H9 (cell line): ENCODE measurements around the gene DUT. TPM values are rescaled to one million over a fixed set of nuclear protein-coding genes. Genes with fewer than 3 reads are reported as not detected.

Experiments
- DNase-seq: peaks from one replicate; pipeline ENCODE4 v3.0.0-alpha.2; 2017
- H2AFZ ChIP-seq: one replicate; pipeline ENCODE4 v1.6.1; 2013; ENCODE audit warnings: mild to moderate bottlenecking, low read length, control low read depth, moderate library complexity
- H2AK5ac ChIP-seq: 2 replicates; pipeline ENCODE4 v1.6.1; 2013; ENCODE audit warnings: low read length, control low read depth, mixed read lengths; ENCODE audit not compliant: insufficient read length
- H2BK120ac ChIP-seq: one replicate; pipeline ENCODE4 v1.6.1; 2013; ENCODE audit warnings: low read depth, mild to moderate bottlenecking, low read length, control low read depth, inconsistent platforms; ENCODE audit not compliant: poor library complexity, severe bottlenecking
- H2BK12ac ChIP-seq: 2 replicates; pipeline ENCODE4 v1.6.1; 2013; ENCODE audit warnings: low read length, control low read depth, mixed read lengths, low read depth; ENCODE audit not compliant: insufficient read length
- H2BK15ac ChIP-seq: 2 replicates; pipeline ENCODE4 v1.6.1; 2013; ENCODE audit warnings: low read depth, low read length, control low read depth
- H2BK20ac ChIP-seq: one replicate; pipeline ENCODE4 v1.6.1; 2013; ENCODE audit warnings: low read depth, mild to moderate bottlenecking, low read length, control low read depth, inconsistent platforms; ENCODE audit not compliant: poor library complexity, severe bottlenecking
- H2BK5ac ChIP-seq: 2 replicates; pipeline ENCODE4 v1.6.1; 2013; ENCODE audit warnings: low read length, control low read depth, mixed read lengths; ENCODE audit not compliant: insufficient read length
- H3K14ac ChIP-seq: 2 replicates; pipeline ENCODE4 v1.6.1; 2013; ENCODE audit warnings: low read length, control low read depth; ENCODE audit not compliant: insufficient read depth
- H3K18ac ChIP-seq: 2 replicates; pipeline ENCODE4 v1.6.1; 2013; ENCODE audit warnings: low read depth, mild to moderate bottlenecking, mixed read lengths, low read length, control low read depth; ENCODE audit not compliant: insufficient read length
- H3K23ac ChIP-seq: 2 replicates; pipeline ENCODE4 v1.6.1; 2013; ENCODE audit warnings: low read length, control low read depth, mixed read lengths, low read depth; ENCODE audit not compliant: insufficient read length
- H3K23me2 ChIP-seq: 2 replicates; pipeline ENCODE4 v1.6.1; 2013; ENCODE audit warnings: low read depth, mild to moderate bottlenecking, mixed read lengths, low read length, control low read depth; ENCODE audit not compliant: insufficient read length, poor library complexity, severe bottlenecking
- H3K27ac ChIP-seq: 2 replicates; pipeline ENCODE4 v1.5.1; 2013; ENCODE audit warnings: low read length, control low read depth, mixed read lengths, low read depth; ENCODE audit not compliant: insufficient read length
- H3K27me3 ChIP-seq: 2 replicates; pipeline ENCODE4 v1.6.1; 2013; ENCODE audit warnings: low read length, control low read depth, inconsistent platforms; ENCODE audit not compliant: insufficient read depth
- H3K4ac ChIP-seq: 2 replicates; pipeline ENCODE4 v1.6.1; 2013; ENCODE audit warnings: low read depth, mild to moderate bottlenecking, control low read depth, inconsistent platforms, low read length, moderate library complexity
- H3K4me1 ChIP-seq: 2 replicates; pipeline ENCODE4 v1.6.1; 2013; ENCODE audit warnings: low read length, control low read depth, inconsistent platforms; ENCODE audit not compliant: insufficient read depth
- H3K4me2 ChIP-seq: 2 replicates; pipeline ENCODE4 v1.6.1; 2013; ENCODE audit warnings: low read length, control low read depth, mixed read lengths; ENCODE audit not compliant: insufficient read length, insufficient read depth
- H3K56ac ChIP-seq: 2 replicates; pipeline ENCODE4 v1.6.1; 2013; ENCODE audit warnings: low read depth, mild to moderate bottlenecking, mixed read lengths, low read length, control low read depth; ENCODE audit not compliant: insufficient read length
- H3K79me1 ChIP-seq: 2 replicates; pipeline ENCODE4 v1.6.1; 2013; ENCODE audit warnings: low read depth, mild to moderate bottlenecking, moderate library complexity, low read length, control low read depth, inconsistent platforms; ENCODE audit not compliant: insufficient read depth, poor library complexity, severe bottlenecking
- H3K79me2 ChIP-seq: 2 replicates; pipeline ENCODE4 v1.6.1; 2013; ENCODE audit warnings: low read length, control low read depth, inconsistent platforms; ENCODE audit not compliant: insufficient read depth
- H3K9ac ChIP-seq: 2 replicates; pipeline ENCODE4 v1.6.1; 2013; ENCODE audit warnings: low read length, control low read depth, mixed read lengths; ENCODE audit not compliant: insufficient read length; ENCODE audit errors: extremely low read depth
- H3K9me3 ChIP-seq: one replicate; pipeline ENCODE4 v1.6.1; 2013; ENCODE audit warnings: low read depth, low read length, inconsistent platforms; ENCODE audit not compliant: control insufficient read depth
- H3T11ph ChIP-seq: one replicate; pipeline ENCODE4 v1.6.1; 2013; ENCODE audit warnings: mild to moderate bottlenecking, low read length, control low read depth, inconsistent platforms
- H4K20me1 ChIP-seq: one replicate; pipeline ENCODE4 v1.6.1; 2013; ENCODE audit not compliant: control insufficient read depth, insufficient read length, insufficient read depth
- H4K5ac ChIP-seq: 2 replicates; pipeline ENCODE4 v1.6.1; 2013; ENCODE audit warnings: low read depth, mild to moderate bottlenecking, mixed read lengths, low read length, control low read depth; ENCODE audit not compliant: insufficient read length
- H4K8ac ChIP-seq: replicated peaks from 2 replicates; pipeline ENCODE4 v1.6.1; 2013; ENCODE audit warnings: low read length, control low read depth, mixed read lengths, low read depth; ENCODE audit not compliant: insufficient read length
- H4K91ac ChIP-seq: 2 replicates; pipeline ENCODE4 v1.6.1; 2013; ENCODE audit warnings: low read depth, mild to moderate bottlenecking, moderate library complexity, mixed read lengths, low read length, control low read depth; ENCODE audit not compliant: insufficient read length
- H3K27ac Mint-ChIP-seq, 3 experiments: 2 replicates in 2 of 3; 3 replicates in 1 of 3; pipeline ENCODE4 v1.8.0; 2020 to 2021; ENCODE audit warnings: mixed read lengths in 3 of 3, mild to moderate bottlenecking in 1 of 3, moderate library complexity in 1 of 3
- H3K27me3 Mint-ChIP-seq: 2 replicates; pipeline ENCODE4 v1.8.0; 2021; ENCODE audit warnings: low read depth, mild to moderate bottlenecking, moderate library complexity, mixed read lengths
- H3K36me3 Mint-ChIP-seq, 3 experiments: 2 replicates in 2 of 3; 3 replicates in 1 of 3; pipeline ENCODE4 v1.8.0; 2020 to 2021; ENCODE audit warnings: low read depth in 3 of 3, mixed read lengths in 3 of 3; ENCODE audit not compliant: insufficient read depth in 1 of 3
- H3K4me1 Mint-ChIP-seq, 2 experiments: 2 replicates each; pipeline ENCODE4 v1.8.0; 2020; ENCODE audit warnings: mixed read lengths in 2 of 2
- H3K4me3 Mint-ChIP-seq, 2 experiments: 2 replicates in 1 of 2; 3 replicates in 1 of 2; pipeline ENCODE4 v1.8.0; 2020 to 2021; ENCODE audit warnings: mild to moderate bottlenecking in 2 of 2, mixed read lengths in 2 of 2, moderate library complexity in 1 of 2
- H3K9me3 Mint-ChIP-seq, 2 experiments: 2 replicates in 1 of 2; 3 replicates in 1 of 2; pipeline ENCODE4 v1.8.0; 2020; ENCODE audit warnings: mild to moderate bottlenecking in 2 of 2, mixed read lengths in 2 of 2, moderate library complexity in 1 of 2
- CTCF ChIP-seq: fragments of 200-600 bp; sonication (generic); conservative IDR thresholded peaks from 3 replicates; pipeline ENCODE4 v1.8.0; 2021; ENCODE audit warnings: antibody characterized with exemption, mild to moderate bottlenecking
- WGBS: extraction: QIAGEN DNeasy Blood & Tissue Kit; methylation state at CpG from one replicate; pipeline ENCODE4 v1.1.7; 2013; ENCODE audit warnings: missing lambda C conversion rate, low lambda C conversion rate, mixed read lengths; ENCODE audit not compliant: insufficient read length; ENCODE audit errors: extremely low coverage; 5-methylcytosine and 5-hydroxymethylcytosine counted together
- total RNA-seq: library from RNA; stranded (reverse); gene quantifications from 2 replicates; pipeline ENCODE4 v1.2.1, GENCODE V29; 2021

Gene DUT
- total RNA-seq, 1 experiment from 2014 or later = 137 TPM

- no peak overlapping the region for H3K9ac ChIP-seq
- no peak overlapping the region for H3K56ac ChIP-seq
- Mint-ChIP-seq H3K9me3 (no peaks in the 10 kb centered on the region), H3K27me3 (no peaks in the 10 kb centered on the region), H3K4me3 (no peak overlapping the region), H3K36me3 (no peaks in the 10 kb centered on the region), H3K4me1 (no peaks in the 10 kb centered on the region), H3K27ac (no peak overlapping the region)
- no peaks in the 10 kb centered on the region for H3K4me1 ChIP-seq
- no peak for DNase-seq
- no peaks in the 10 kb centered on the region for H3K79me1 ChIP-seq
- H3K23ac ChIP-seq = no peak overlapping the region
- no peak overlapping the region for H3K14ac ChIP-seq
- H2AFZ ChIP-seq = no peak overlapping the region
- no peak overlapping the region for H4K91ac ChIP-seq
- H3K4ac ChIP-seq = no peak overlapping the region
- H2BK5ac ChIP-seq = no peak overlapping the region
- no peak overlapping the region for H2AK5ac ChIP-seq
- H3K18ac ChIP-seq = no peak overlapping the region
- no peak overlapping the region for H4K8ac ChIP-seq
- no peak overlapping the region for H2BK120ac ChIP-seq
- no peak overlapping the region for H3T11ph ChIP-seq
- H3K9me3 ChIP-seq = no peaks in the 10 kb centered on the region
- H3K79me2 ChIP-seq = no peaks in the 10 kb centered on the region
- H4K5ac ChIP-seq = no peak overlapping the region
- no peak overlapping the region for H2BK20ac ChIP-seq
- TF ChIP-seq CTCF = no peak
- H2BK15ac ChIP-seq = no peak overlapping the region
- no CpG with 5 or more reads among the region's 3 CpGs for WGBS
- H3K27me3 ChIP-seq = no peaks in the 10 kb centered on the region
- no peak overlapping the region for H2BK12ac ChIP-seq
- no peak overlapping the region for H3K4me2 ChIP-seq
- H3K23me2 ChIP-seq = no peaks in the 10 kb centered on the region
- no peak overlapping the region for H3K27ac ChIP-seq
- H4K20me1 ChIP-seq = no peaks in the 10 kb centered on the region
Measured at GRCh38 chr15:48384616-48385015, 53.4 kb downstream of the DUT start.
